ENCODE data around the gene SOX2. TPM values are rescaled to one million over a fixed set of nuclear protein-coding genes. Genes with fewer than 3 reads are reported as not detected.

Gene SOX2
- polyA plus RNA-seq, 3 donors, result not detected

GRCh38 chr3:181723625-181724191 lies 12.0 kb downstream of the SOX2 start:
- no peak overlapping the region for H3K4me3 ChIP-seq (replicated peaks in 1 of 3; ENCODE audit: low read depth in 2 of 3, low read length in 3 of 3)
- H3K4me1 Mint-ChIP-seq, result peaks cover 17% of the 10 kb centered on the region
- intact Hi-C loops (cut with micrococcal nuclease), result no loop called here
- H3K9me3 Mint-ChIP-seq, result peaks cover 0 to 69% (median 46%) of the 10 kb centered on the region in 7 donors
- 11% methylated on average over 17 of the region's 27 CpGs for WGBS (ENCODE audit: insufficient coverage)
- peak overlapping the region in 1 of 2 donors; percentile 73 for H3K4me3 Mint-ChIP-seq
- H3K27me3 Mint-ChIP-seq (ENCODE audit: low read depth in 3 of 3), result peaks cover 98 to 99% (median 98%) of the 10 kb centered on the region in 3 donors
- DNase-seq, result no peak
- no peak overlapping the region for H3K27ac ChIP-seq (ENCODE audit: low read depth in 1 of 2, low read length in 2 of 2)
- TF ChIP-seq, protein P1, sequence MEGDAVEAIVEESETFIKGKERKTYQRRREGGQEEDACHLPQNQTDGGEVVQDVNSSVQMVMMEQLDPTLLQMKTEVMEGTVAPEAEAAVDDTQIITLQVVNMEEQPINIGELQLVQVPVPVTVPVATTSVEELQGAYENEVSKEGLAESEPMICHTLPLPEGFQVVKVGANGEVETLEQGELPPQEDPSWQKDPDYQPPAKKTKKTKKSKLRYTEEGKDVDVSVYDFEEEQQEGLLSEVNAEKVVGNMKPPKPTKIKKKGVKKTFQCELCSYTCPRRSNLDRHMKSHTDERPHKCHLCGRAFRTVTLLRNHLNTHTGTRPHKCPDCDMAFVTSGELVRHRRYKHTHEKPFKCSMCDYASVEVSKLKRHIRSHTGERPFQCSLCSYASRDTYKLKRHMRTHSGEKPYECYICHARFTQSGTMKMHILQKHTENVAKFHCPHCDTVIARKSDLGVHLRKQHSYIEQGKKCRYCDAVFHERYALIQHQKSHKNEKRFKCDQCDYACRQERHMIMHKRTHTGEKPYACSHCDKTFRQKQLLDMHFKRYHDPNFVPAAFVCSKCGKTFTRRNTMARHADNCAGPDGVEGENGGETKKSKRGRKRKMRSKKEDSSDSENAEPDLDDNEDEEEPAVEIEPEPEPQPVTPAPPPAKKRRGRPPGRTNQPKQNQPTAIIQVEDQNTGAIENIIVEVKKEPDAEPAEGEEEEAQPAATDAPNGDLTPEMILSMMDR (IDR thresholded peaks at IDR 0.05), result no peak
- H3K36me3 ChIP-seq (replicated peaks in 1 of 2; ENCODE audit: control insufficient read depth in 1 of 2, insufficient read depth in 2 of 2, low read length in 2 of 2), result no peaks in the 10 kb centered on the region
- no peaks in the 10 kb centered on the region for H4K20me1 ChIP-seq (ENCODE audit: insufficient read depth, low read length)
- no peak overlapping the region for H3K27ac Mint-ChIP-seq
- H3K9me3 ChIP-seq (replicated peaks in 1 of 2; ENCODE audit: control insufficient read depth in 1 of 2, insufficient read depth in 1 of 2, low read length in 2 of 2), result peaks cover 23 to 85% of the 10 kb centered on the region in 2 donors
- H3K4me2 ChIP-seq (replicated peaks; ENCODE audit: extremely low read depth, low read length, poor library complexity, severe bottlenecking), result no peak overlapping the region
- peaks cover 3 to 17% of the 10 kb centered on the region in 2 donors for H3K36me3 Mint-ChIP-seq
- peaks cover 99 to 100% of the 10 kb centered on the region in 2 donors for H3K27me3 ChIP-seq (ENCODE audit: control insufficient read depth in 2 of 2, insufficient read depth in 2 of 2, low read length in 2 of 2)
- H3K79me2 ChIP-seq (ENCODE audit: insufficient read depth, low read length), result no peaks in the 10 kb centered on the region
- no peak overlapping the region for H2AFZ ChIP-seq (ENCODE audit: insufficient read depth, low read depth, low read length, poor library complexity, severe bottlenecking)
- H3K4me1 ChIP-seq (ENCODE audit: control insufficient read depth in 1 of 2, insufficient read depth in 2 of 2, low read length in 2 of 2), result peaks cover 0 to 14% of the 10 kb centered on the region in 2 donors
- no peak overlapping the region for H3K9ac ChIP-seq (ENCODE audit: insufficient read depth, low read length, poor library complexity, severe bottlenecking)

- H3K79me2 ChIP-seq (ENCODE audit: insufficient read depth, low read length), result no peaks in the 10 kb centered on the region
- TF ChIP-seq, protein P1 (IDR thresholded peaks at IDR 0.05), result no peak
- peaks cover 23 to 85% of the 10 kb centered on the region in 2 donors for H3K9me3 ChIP-seq (replicated peaks in 1 of 2; ENCODE audit: control insufficient read depth in 1 of 2, insufficient read depth in 1 of 2, low read length in 2 of 2)
- H3K4me1 Mint-ChIP-seq, result peaks cover 17% of the 10 kb centered on the region
- H3K27me3 Mint-ChIP-seq (ENCODE audit: low read depth in 3 of 3), result peaks cover 98 to 99% (median 98%) of the 10 kb centered on the region in 3 donors
- H3K36me3 Mint-ChIP-seq, result peaks cover 3 to 17% of the 10 kb centered on the region in 2 donors
- no peak overlapping the region for H3K4me3 ChIP-seq (replicated peaks in 1 of 3; ENCODE audit: low read depth in 2 of 3, low read length in 3 of 3)
- H4K20me1 ChIP-seq (ENCODE audit: insufficient read depth, low read length), result no peaks in the 10 kb centered on the region
- H3K9ac ChIP-seq (ENCODE audit: insufficient read depth, low read length, poor library complexity, severe bottlenecking), result no peak overlapping the region
- H2AFZ ChIP-seq (ENCODE audit: insufficient read depth, low read depth, low read length, poor library complexity, severe bottlenecking), result no peak overlapping the region
- H3K36me3 ChIP-seq (replicated peaks in 1 of 2; ENCODE audit: control insufficient read depth in 1 of 2, insufficient read depth in 2 of 2, low read length in 2 of 2), result no peaks in the 10 kb centered on the region
- H3K27me3 ChIP-seq (ENCODE audit: control insufficient read depth in 2 of 2, insufficient read depth in 2 of 2, low read length in 2 of 2), result peaks cover 99 to 100% of the 10 kb centered on the region in 2 donors
- H3K4me1 ChIP-seq (ENCODE audit: control insufficient read depth in 1 of 2, insufficient read depth in 2 of 2, low read length in 2 of 2), result peaks cover 0 to 14% of the 10 kb centered on the region in 2 donors
- peak overlapping the region in 1 of 2 donors; percentile 76 for H3K4me3 Mint-ChIP-seq
- 30% methylated on average over 6 of the region's 31 CpGs for WGBS (ENCODE audit: insufficient coverage)
- no peak overlapping the region for H3K4me2 ChIP-seq (replicated peaks; ENCODE audit: extremely low read depth, low read length, poor library complexity, severe bottlenecking)
- no peak overlapping the region for H3K27ac ChIP-seq (ENCODE audit: low read depth in 1 of 2, low read length in 2 of 2)
- intact Hi-C loops (cut with micrococcal nuclease), result no loop called here
- H3K27ac Mint-ChIP-seq, result no peak overlapping the region
- peaks cover 0 to 68% (median 47%) of the 10 kb centered on the region in 7 donors for H3K9me3 Mint-ChIP-seq
- no peak for DNase-seq
Measured at GRCh38 chr3:181724192-181724965, 12.7 kb downstream of the SOX2 start.
